GM19351 (cell line): ENCODE data around the gene PIGZ.

Source experiments
- ATAC-seq: cut with Tn5 transposase; IDR thresholded peaks from one replicate; pipeline ENCODE4 v1.9.1; 2021; ENCODE audit warnings: mild to moderate bottlenecking, moderate library complexity; ENCODE audit not compliant: unreplicated experiment

PIGZ gene

GRCh38 chr3:196985954-196986885 is 17.6 kb upstream of the PIGZ start:
- ATAC-seq, result no peak

DNA sequence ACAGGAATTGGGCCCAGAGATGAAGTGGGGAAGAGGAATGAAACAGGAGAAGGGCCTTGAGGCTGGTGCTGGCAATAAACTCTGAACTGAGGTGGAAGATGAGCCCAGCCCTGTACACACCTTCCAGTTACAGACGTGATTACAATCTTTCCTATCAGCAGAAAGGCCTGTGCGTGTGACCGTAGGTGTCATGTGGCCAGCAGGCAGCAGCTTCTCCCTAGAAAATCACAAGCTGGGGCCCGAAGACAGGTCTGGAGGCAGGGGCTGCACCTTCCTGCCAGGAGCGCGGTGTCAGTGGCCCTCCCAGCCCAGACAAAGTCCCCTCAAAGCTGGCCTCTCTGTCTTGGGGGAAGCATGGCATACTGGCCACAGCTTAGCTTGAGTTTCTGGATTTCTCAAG is 16.7 kb upstream of the PIGZ start:
- ATAC-seq, result no peak

- ATAC-seq, result no peak
Measured at GRCh38 chr3:196983186-196983585, 14.6 kb upstream of the PIGZ start.

- ATAC-seq, result no peak
Measured at GRCh38 chr3:196981657-196982056, 13.0 kb upstream of the PIGZ start.

- no peak for ATAC-seq
Measured at GRCh38 chr3:196979545-196979944, 10.9 kb upstream of the PIGZ start.

DNA sequence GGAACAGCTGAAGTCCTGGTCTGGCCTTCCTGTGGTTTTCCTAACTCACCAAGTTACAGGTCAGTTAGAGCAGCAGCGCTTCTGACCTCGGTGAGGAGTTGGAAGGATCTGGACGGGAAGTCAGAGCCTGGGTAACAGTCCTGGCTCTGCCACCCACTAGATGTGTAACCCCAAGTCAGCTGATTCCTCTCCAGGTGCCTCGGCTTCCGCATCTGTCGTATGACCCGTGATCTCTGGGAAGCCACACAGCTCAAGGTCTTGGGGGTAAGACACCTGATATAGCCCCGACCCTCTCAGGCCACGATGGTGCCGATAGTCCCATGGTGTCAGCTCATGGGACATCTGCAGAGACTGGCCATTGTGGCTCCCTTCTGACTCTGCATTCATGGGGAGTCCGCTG is 8.3 kb upstream of the PIGZ start:
- ATAC-seq, result no peak

- no peak for ATAC-seq
Measured at GRCh38 chr3:196975349-196975748, 6.7 kb upstream of the PIGZ start.

GRCh38 chr3:196974661-196975060 is 6.0 kb upstream of the PIGZ start:
- ATAC-seq, result no peak

DNA sequence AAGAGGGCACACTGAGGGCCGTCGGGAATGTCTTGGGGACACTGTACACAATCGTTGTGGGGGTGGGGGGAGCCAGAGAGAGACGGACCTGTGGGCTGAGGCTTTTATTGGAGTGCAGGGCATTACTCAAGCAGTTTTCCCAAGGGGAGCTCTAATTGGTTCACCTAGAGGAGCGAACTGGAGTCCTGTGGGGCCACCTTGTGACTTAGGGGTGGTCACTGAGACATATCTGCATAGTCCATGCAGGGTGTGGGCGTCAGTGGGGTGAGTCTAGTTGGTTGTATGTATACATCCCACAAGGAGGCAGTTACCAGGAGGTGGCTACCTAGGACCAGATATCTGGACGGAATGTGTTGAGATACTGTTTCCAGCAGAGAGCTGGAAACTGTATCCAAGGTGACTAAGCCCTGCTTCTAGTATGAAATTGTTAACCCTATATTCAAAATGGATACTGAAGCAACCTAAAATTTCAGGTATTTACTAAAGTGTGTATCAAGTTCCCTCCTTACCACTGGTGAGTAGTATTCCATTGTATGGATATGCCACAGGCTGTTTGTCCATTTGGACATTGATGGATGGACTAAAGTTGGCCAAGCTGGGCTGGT is 2.6 kb upstream of the PIGZ start:
- no peak for ATAC-seq

DNA sequence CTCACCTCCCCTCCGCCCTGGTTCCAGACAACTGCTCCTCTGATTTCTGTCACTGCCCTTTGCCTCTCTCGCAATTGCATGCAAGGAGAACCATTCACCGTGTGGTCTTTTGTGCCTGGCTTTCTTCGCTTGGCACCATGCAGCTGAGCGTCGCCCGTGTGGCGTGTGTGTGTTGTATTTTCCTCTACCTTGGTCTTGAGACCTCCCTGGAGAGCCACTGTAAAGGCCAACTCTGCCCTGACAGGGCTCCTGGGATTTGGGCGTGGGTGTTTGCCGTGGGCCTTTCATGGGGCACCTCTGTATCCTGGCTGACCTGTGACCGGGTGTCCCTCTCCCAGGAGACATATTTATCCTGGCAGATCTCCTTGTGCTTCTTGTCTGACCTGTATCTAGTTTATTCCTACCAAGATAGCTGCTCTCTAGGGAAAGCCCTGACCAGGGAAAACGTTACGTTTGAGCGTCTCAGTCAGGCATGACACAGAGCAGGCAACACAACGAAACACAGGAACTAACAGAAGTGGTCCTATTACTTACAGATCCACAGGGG is 2.0 kb upstream of the PIGZ start:
- no peak for ATAC-seq

GRCh38 chr3:196969660-196970546 is 1.3 kb upstream of the PIGZ start:
- peak; percentile 46 for ATAC-seq

GRCh38 chr3:196969134-196969659 is 564 bp upstream of the PIGZ start:
- ATAC-seq, result peak; percentile 42

- no peak for ATAC-seq
Measured at GRCh38 chr3:196967412-196968232, 1.0 kb downstream of the PIGZ start.

DNA sequence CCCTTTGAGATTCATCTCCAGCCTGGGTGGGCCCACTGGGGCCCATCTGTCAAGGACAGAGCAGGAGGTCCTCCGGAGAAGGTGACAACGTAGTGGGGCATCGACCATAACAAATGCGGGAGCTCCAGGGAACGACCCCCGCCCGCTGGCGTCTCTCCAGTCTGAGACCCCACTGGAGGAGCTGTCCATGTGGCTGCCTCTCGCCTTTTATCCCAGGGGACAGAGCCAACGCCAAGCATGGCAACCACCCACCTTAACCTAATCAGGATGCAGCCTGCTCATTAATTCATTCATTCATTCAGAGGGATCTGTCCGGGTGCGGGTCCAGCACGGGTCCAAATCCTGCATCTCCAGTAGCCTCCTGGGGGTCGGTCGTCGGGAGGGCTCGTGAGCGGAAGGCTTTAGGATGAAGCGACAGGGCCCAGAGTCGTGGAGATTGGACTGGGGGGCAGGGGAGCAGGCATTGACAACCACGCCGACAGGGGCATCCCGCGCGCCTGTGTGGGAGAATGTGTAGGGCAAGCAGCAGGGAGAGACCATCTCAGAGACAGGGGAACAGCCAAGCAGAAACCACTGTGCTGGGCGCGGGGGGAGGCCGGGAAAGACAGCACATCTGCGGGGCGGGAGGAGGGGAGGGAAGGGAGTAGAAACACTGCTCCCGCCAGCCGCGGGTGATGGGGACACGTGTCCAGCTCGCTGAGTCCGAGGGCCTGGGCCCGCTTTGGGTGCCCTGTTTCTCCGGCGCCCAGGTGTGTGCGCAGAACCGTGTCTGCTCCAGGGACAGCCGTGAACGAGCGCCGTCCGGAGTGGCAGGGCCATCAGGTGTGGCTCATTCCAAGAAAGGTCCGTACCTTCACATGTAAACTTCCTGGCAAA is 1.9 kb downstream of the PIGZ start:
- no peak for ATAC-seq

- ATAC-seq, result no peak
Measured at GRCh38 chr3:196965804-196966173, 2.8 kb downstream of the PIGZ start.

DNA sequence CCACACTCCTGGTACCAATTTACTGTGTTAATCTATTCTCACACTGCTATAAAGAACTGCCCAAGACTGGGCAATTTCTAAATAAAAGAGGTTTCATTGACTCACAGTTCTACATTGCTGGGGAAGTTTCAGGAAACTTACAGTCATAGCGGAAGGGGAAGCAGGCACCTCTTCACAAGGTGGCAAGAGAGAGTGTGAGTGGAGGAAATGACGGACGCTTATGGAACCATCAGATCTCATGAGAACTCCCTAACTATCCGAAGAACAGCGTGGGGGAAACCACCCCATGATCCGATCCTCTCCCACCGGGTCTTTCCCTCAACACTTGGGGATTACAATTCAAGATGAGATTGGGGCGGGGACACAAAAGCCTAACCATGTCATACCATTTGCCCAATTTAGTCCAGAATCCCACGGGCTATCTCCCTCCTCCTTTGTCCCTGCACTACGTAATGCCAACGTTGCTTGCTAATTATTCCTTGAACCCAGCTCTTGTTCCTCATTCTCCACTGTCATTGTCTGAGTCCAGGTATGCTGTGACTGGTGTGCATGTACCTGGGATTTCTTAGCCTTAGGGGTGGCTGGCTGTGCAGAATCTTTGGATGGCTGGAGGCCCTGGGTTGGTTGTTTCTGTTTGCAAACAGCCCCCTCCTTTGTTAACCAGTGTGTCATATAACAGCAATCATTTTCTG is 3.4 kb downstream of the PIGZ start:
- no peak for ATAC-seq

DNA sequence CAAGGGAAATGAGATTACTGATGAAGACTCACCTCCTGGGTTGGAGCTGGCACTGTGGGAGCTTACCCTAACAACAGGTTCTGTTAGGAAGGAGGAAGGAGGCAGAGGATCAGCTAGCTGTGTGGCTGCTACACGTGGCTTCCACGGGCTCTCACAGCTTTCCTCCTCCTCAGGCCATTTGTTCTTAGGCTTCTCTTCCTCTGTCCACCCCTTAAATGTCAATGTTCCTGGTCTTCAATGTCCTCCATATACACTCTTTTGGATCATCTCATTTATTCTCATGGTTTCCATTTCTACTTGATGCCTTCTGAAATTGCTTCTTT is 5.0 kb downstream of the PIGZ start:
- no peak for ATAC-seq

DNA sequence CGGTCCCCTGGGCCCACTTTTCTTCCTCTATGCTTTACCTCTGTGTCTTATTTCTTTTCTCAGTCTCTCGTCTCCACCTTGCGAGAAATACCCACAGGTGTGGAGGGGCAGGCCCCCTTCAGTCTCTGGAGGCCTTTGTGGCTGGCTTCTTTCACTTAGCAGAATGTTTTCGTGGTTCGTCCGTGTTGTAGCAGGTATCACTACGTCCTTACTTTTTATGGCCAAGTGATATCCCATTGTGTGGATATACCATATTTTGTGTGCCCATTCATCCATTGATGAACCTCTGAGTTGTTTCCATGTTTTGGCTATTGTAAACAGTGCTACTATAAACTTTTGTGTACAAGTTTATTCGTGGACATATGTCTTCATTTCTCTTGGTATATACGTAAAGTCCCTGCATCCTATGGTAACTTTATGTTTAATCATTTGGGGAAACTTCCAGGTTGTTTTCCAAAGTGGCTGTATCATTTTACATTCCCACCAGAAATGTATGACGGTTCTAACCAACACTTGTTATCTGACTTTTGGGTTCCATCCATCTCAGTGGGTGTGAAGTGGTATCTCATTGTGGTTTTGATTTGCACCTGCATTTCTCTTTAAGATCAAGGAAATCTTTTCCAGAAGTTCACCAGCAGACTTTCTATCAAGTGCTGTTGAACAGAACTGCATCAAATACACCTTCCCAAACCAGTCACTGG is 5.6 kb downstream of the PIGZ start:
- no peak for ATAC-seq
